ENCODE results near the gene CDK3.

CDK3 gene

DNA sequence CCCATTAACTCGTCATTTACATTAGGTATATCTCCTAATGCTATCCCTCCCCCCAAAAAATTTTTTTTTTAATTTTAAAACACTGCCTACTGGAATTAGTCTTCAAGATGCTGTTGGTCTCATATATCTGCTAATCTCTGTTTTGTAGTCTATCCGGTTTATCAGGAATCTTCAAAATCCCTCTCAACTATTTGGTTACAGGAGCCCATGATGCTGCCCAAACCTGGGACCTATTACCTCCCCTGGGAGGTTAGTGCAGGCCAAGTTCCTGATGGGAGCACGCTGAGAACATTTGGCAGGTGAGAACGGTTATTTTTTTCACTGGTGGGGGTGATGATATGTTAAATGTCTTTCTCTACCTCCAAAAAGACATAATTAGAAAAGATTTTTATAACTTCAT lies 14.7 kb upstream of the CDK3 start:
- Histone ChIP-seq H3K27ac (no peak overlapping the region), H3K4me3 (no peak overlapping the region)

DNA sequence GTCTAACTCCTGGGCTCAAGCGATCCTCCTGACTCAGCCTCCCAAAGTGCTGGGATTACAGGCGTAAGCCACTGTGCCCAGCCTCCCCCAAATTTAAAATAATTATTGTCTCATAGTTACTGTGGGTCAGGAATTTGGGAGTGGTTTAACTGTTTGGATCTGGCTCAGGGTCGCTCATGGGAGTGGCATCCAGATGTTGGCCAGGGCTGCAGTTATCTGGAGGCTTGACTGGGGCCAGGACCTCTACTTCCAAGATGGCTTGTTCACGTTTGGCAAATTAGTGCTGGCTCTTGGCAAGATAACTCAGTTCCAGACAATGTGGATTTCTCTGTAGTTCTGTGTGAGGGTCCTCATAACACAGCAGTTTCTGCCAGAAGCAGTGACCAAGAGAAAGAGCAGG lies 13.6 kb upstream of the CDK3 start:
- H3K4me3 ChIP-seq: no peak overlapping the region
- peak overlapping the region in 1 of 21 experiments; percentile 12 for H3K27ac ChIP-seq

DNA sequence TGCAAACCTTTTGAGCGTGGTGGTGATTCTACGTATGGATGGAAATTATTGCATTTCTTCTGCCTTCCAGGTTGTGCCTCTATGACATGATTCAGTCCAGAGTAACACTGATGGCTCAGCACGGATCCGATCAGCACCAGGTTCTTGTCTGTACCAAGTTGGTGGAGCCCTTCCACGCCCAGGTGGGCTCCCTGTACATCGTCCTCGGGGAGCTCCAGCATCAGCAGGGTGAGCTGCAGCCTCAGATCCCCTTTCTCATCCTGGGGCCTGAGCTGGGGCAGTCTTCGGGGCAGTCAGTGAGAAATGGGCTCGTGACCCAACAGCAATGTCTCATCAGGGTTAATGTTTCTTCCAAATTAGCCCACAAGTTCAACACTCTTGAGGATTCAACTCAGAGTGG lies 9.3 kb upstream of the CDK3 start:
- no peak overlapping the region for H3K27ac ChIP-seq
- H3K4me3 ChIP-seq: no peak overlapping the region

DNA sequence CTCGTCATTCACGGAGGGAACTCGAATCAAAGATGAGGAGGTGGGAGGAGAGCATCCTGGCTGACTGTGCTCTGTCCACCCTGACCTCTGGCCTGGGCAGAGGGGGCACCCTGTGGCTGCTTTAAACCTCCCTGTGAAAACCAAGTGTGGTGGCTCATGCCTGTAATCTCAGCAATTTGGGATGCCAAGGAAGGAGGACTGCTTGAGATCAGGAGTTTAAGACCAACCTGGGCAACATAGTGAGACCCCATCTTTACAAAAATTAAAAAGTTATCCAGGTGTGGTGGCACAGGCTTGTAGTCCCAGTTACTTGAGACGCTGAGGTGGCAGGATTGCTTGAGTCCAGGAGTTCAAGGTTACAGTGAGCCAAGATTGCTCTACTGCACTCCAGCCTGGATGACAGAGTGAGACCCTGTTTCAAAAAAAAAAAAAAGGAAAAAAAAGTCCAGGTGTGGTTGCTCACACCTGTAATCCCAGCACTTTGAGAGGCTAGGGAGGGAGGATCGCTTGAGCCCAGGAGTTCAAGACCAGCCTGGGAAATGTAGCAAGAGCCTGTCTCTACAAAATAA lies 5.8 kb upstream of the CDK3 start:
- Histone ChIP-seq H3K27ac (peak overlapping the region in 4 of 21 experiments; percentile 54 to 91 (median 76)), H3K4me3 (no peak overlapping the region)

DNA sequence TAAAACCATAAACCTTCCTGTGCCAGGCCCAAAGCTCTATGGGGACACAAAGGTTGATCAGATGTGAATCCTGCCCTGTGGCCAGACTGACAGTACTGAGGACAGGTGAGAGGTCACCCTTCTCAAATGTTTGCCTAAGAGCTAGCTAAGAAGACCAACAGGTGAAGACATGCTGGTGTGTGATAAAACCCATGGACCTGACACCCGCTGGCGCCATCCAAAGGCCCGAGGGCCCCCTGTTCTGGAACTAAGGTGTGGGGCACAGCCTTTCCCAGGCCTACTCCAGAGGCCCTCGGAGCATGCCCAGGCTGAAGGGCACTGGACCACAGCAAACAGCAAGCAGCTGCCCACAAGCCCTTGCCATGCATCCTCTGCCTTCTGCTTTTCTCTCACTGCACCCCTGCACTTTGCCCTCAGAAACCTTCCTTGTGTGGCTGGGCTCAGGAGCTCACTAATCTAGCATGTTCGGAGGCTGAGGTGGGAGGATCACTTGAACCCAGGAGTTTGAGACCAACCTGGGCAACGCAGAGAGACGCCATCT lies 5.2 kb upstream of the CDK3 start:
- Histone ChIP-seq H3K27ac (peak overlapping the region in 9 of 21 experiments; percentile 44 to 91 (median 63)), H3K4me3 (no peak overlapping the region)

DNA sequence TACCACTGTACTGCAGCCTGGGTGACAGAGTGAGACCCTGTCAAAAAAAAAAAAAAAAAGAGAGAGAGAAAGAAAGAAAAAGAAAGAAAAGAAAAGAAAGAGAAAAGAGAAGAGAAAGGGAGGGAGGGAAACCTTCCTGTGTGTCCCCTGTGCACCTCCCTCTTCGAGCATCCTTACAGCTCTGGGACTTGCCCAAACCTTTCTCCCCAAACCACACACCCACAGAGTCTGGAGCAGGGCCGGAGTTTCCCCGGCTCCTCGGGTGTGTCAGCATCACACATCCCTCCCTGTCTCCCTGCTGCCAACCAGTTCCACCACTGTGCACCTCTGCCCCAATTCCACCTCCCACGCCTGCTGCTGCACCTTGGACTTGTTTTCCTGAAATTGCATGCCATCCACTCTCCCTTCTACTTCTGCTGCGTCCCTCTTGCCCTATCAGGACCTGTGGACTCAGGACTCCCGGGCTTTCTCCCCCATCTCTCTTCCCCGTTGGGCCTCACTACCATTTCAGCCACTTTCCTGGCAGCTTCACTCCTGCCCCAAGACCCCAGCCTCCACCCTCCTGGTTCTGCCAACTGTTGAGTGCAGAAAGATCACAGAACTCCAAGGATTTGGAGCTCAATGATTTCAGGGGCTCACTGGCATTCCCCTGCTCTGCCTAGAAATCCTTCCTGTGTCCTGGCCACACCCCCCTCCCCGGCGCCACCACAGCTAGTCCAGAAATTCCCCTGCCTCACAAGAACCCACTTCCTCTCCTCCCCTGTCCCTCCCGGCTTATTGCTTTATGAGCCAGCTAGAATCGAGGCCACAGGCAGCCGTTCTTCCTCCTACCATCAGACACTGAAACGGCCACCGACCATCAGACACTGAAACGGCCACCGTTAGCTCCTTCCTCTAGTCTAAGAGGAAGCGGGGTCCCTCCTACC lies 3.7 kb upstream of the CDK3 start:
- peak overlapping the region in 20 of 21 experiments; percentile 64 to 93 (median 80) for H3K27ac ChIP-seq

DNA sequence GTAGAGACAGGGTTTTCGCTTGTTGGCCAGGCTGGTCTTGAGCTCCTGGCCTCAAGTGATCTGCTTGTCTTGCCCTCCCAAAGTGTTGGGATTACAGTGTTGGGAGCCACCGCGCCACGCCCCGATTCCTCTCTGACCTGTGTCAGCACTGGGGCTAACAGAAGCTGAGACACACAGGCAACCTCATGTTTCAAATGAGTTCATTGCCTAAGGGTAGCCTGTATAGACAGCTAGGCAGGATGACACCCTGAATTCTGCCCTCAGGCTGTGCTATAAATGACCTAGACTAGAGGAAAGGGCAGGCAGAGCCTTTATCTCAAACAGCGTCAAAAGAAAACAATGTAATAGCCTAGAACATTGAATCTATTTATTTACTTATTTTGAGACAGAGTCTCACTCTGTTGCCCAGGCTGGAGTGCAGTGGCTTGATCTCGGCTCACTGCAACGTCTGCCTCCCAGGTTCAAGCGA lies 2.3 kb upstream of the CDK3 start:
- H3K4me3 ChIP-seq: no peak overlapping the region
- H3K27ac ChIP-seq: peak overlapping the region in 15 of 21 experiments; percentile 66 to 93 (median 80)

More for the DNA sequence above, 3.7 kb upstream of the CDK3 start:
- H3K4me3 ChIP-seq: no peak overlapping the region

DNA sequence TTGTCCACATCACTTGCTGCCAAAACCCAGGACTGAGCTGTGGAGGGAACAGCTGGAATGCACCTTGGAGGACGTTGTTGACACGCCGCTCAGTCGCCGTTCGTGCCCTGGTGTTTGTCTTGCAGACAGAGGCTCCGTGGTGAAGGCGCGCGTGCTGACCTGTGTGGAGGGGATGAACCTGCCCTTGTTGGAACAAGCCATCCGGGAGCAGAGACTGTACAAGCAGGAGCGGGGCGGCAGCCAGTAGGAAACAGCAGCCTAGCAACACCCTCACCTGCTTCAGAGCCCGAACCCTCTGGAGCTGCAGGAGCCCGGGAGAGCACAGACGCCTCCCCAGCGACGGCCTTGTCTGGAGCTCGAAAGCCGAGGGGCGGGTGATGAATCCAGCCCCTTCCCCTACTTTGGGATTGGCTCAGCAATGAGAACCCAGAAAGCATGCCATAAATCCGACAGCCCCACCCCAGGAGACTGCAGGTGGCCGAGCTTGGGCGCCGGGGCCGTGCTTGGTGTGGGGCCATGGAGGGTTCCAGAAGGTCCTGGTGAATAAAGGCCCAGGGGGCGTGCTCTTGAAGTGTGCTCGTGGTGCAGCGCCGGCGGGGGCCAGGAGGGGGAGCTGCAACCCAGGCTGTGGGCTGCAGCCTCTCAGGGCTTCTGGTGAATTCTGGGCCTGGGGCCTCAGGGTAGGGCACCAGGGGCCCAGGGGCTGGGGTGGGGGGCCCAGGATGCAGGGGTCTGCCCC lies 470 bp upstream of the CDK3 start:
- Histone ChIP-seq H3K4me3 (no peak overlapping the region), H3K27ac (peak overlapping the region in 12 of 21 experiments; percentile 7 to 79 (median 35))

DNA sequence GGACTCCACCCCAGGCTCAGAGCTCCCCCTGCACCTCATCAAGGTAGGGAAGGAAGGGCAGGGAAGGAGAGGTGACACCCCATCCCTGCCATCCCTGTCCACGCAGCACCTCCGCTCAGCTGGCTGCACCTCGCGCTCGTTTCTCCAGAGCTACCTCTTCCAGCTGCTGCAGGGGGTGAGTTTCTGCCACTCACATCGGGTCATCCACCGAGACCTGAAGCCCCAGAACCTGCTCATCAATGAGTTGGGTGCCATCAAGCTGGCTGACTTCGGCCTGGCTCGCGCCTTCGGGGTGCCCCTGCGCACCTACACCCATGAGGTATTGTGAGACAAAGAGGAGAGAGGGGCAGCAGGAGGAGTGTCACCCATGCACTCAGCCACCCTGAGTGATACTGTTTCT lies 1.4 kb downstream of the CDK3 start:
- H3K27ac ChIP-seq: peak overlapping the region in 1 of 21 experiments; percentile 38
- H3K4me3 ChIP-seq: no peak overlapping the region

DNA sequence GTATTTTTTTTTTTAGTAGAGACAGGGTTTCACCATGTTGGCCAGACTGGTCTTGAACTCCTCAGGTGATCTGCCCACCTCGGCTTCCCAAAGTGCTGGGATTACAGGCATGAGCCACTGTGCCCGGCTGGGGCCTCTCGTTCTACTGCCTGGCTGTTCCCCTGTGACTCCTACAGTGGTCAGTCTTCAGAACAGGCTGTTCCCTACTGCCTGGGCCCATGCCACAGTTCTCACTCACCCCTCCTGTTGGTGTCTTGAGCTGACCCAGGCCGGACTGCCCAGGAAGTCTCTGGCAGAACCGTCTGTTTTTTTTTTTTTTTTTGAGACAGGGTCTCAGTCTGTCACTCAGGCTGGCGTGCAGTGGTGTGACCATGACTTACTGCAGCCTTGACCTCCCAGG lies 3.3 kb downstream of the CDK3 start:
- Histone ChIP-seq H3K4me3 (no peak overlapping the region), H3K27ac (peak overlapping the region in 1 of 21 experiments; percentile 31)

DNA sequence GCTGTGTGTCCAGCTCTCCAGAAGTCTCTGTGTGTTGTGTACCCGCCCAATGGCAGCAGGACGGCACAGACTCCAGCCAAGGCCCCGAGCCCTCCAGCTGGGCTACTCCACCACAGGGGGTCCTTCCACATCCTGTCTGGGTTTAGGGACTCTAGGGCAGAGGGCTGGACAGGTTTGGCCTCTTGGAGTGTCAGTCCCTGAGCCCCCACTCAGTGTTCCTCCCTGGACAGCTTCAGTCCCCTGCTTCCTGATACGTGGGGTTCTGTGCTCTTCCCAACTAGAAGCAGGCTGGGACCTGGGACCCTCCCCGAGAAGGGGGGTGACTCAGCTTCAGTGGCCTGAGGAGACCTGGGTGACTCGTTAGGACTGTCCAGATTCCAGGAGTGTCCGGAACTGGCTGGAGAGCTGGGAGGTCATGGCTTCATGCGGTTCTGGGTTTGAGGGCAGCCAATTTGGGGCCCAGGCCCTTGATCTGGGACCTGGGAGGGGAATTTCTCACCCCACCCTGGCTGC lies 4.2 kb downstream of the CDK3 start:
- H3K4me3 ChIP-seq: no peak overlapping the region
- H3K27ac ChIP-seq: peak overlapping the region in 7 of 21 experiments; percentile 1 to 69 (median 22)

DNA sequence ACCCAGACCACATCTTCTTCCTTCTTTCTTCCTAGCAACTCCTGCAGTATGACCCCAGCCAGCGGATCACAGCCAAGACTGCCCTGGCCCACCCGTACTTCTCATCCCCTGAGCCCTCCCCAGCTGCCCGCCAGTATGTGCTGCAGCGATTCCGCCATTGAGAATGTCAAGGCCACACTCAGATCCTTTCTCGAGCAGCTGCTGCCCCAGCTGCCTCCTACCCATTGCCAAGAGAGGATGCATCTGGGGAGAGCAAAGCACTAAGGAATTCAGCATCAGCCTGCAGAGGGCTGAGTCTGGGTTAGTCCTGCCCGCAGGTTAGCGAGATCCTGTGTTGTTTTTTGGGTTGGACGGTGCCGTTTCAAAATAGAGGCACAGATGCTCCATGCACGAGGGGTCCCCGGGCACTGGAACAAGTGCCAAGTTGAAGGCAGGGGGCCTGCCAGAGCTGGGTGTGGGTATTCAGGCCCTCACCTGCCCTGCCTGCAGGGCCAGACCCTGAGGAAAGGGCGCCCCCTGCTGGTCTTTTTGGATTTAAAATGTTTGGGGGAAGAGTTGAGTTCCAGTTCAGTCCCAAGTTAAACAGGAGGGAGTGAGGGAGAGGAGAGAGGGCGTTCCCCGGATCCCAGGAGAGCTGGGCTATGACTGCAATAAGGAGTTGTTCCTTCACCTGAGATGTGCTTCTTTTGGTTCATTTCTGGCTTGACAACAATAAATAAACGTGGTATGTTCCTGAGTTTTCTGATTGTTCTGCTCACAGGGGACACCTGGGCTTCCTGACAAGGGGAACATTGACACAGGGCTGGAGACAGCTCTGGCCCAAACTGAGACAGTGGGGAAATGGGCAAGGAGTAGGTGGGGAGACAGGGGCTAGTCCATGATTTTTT lies 4.9 kb downstream of the CDK3 start:
- H3K4me3 ChIP-seq: no peak overlapping the region
- H3K27ac ChIP-seq: peak overlapping the region in 8 of 21 experiments; percentile 1 to 69 (median 14)

DNA sequence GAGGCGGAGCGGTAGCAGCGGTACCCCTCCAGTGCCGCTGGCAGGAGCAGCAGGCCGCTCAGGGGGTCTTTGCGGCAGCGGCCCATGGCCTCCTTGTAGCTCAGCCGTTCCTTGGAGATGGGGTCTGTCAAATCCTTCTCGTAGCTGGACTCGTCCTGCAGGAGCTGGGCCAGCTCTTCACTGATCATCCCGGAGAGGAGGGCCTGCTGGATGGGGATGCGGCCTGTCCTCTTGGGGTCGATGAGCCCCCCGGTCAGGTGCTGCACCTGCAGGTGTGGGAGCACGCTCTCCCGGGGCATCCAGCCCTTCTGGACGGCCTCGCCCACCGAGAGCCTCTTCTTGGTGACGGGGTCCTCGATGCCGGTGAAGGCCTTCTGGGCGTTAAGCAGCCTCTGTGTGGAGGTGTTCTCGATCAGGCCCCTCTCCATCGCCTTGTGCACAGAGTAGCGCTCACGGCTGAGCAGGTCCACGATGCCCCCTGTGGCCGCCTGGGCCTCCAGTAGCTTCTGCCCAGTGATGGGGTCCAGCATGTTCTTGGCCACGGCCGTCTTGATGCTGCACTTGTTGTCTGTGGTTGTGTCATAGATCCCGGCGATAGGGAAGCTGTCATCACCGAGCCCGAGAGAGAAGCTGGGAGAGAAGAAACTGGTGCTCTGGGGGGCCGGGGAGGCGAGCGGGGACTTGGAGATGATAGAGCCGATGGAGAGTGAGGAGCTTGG lies 6.6 kb downstream of the CDK3 start:
- Histone ChIP-seq H3K27ac (no peak overlapping the region), H3K4me3 (no peak overlapping the region)

DNA sequence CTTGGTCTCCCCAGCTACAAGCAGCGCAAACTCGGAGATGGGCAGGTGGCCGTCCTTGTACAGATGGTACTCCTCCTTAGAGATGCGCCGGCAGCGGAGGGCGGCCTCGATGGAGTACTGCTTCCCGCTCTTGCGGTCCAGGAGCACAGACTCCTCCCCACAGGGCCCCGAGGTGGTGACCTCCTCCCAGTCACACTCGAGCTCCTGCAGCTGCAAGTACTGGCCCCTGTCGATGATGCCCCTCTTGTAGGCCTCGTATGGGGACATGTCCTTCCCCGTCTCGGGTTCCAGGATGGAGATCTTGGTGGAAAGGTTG lies 7.2 kb downstream of the CDK3 start:
- Histone ChIP-seq H3K27ac (no peak overlapping the region), H3K4me3 (no peak overlapping the region)

DNA sequence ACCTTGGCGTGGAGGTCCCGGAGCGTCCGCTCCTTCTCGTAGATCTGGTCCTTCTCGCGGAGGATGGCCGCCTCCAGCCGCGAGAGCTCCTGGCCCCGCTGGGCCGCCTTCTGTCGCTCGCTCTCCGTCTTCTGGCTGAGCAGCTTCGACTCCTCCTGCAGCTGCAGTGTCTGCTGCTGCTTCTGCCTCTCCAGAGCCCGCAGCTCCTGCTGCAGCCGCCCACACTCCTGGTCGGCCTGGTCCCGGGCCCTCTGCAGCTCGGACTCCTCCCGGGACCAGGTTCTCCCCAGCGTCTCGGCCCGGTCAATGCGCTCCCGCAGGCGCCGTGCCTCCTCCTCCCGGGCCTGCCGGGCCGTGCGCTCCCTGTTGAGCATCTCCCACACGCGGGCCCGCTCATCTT lies 7.6 kb downstream of the CDK3 start:
- Histone ChIP-seq H3K4me3 (no peak overlapping the region), H3K27ac (no peak overlapping the region)

DNA sequence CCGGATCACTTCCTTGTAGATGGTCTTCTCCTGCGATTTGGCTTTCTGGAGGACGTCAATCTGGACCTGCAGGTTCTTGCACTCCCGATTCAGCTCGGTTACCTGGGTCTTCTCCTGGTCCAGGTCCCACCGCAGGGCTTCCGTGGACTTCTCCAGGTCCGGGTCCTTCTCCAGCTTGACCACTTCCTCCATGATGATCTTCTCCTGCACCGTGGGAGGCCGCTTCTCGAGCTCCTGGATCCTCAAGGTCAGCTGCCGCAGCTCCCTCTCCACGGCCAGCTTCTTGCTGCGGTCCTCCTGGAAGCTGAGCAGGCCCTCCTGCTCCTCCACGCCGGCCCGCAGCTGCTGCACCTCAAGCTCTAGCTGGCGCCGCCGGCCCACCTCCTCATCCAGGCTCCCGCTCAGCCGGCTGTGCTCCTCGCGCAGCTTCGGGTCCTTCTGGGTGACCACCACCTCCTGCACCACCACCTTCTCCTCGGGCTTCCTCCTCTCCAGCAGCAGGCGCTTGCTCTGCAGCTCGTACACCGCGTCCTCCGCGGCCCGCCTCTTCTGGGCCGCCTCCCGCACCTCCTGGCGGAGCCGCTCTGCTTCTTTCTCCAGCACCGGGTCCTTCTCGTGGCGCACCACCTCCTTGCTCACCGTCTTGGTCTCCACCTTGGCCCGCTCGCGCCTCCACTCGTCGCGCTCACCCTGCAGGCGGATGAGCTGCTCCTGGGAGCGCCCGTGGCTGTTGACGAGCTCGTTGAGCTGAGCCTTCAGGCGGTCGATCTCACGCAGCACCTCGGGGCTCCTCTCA lies 8.2 kb downstream of the CDK3 start:
- Histone ChIP-seq H3K27ac (no peak overlapping the region), H3K4me3 (no peak overlapping the region)

DNA sequence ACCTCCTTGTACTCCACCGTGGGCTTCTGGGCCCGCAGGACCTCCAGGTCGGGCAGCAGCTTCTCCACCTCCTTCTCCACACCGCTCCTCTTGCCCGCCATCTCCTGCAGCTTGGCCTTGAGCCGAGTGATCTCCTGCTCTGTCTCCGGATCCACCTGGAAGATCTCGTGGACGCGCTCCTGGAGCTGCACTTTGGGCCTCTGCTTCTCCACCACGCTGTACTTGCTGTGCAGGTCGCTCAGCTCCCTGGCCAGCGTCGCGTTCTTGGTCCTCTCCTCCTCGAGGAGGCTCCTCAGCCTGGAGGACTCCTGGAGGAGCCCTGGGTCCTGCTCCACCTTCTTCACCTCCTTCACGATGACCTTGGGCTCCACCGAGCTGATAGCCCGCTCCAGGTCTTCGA lies 8.8 kb downstream of the CDK3 start:
- Histone ChIP-seq H3K4me3 (no peak overlapping the region), H3K27ac (no peak overlapping the region)
